ENCODE data around the gene TRPV6.

DNA sequence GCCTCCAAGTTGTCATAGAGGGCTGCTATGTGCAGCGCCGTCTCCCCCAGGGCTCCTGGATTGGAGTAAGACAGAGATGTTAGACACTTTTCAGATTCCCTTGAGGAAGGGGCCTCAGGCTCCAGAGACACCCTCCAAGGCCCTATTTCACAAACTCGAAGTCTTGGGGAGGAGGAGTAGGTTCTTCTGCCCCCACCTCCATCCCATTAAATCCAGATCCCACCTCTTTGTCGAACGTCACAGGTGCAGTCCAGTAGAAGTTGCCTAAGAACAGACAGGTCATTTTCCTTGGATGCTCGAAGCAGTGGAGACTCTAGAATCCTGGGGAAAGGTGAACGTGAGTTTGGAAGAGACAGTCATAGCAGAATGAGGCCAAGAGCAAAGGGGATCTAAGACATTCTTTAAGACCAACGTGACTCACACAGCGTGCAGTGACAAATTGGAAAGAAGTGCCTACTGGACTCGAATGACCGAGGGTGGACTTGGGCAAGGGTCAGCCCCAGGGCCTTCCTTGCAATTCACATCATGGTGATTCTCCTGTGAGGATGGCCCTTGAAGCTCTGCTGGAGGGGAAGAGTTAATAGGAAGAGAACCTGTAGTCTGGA, 44.7 kb upstream of the TRPV6 start:
- TF ChIP-seq, protein P1, sequence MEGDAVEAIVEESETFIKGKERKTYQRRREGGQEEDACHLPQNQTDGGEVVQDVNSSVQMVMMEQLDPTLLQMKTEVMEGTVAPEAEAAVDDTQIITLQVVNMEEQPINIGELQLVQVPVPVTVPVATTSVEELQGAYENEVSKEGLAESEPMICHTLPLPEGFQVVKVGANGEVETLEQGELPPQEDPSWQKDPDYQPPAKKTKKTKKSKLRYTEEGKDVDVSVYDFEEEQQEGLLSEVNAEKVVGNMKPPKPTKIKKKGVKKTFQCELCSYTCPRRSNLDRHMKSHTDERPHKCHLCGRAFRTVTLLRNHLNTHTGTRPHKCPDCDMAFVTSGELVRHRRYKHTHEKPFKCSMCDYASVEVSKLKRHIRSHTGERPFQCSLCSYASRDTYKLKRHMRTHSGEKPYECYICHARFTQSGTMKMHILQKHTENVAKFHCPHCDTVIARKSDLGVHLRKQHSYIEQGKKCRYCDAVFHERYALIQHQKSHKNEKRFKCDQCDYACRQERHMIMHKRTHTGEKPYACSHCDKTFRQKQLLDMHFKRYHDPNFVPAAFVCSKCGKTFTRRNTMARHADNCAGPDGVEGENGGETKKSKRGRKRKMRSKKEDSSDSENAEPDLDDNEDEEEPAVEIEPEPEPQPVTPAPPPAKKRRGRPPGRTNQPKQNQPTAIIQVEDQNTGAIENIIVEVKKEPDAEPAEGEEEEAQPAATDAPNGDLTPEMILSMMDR (IDR thresholded peaks at IDR 0.05; ENCODE audit: low read depth, low read length, missing input control), result no peak
- TF ChIP-seq EGR1 (IDR thresholded peaks at IDR 0.05; ENCODE audit: low read depth in 2 of 2), result no peak
- TF ChIP-seq SP1 (IDR thresholded peaks at IDR 0.05), result no peak
- TF ChIP-seq, protein P2, sequence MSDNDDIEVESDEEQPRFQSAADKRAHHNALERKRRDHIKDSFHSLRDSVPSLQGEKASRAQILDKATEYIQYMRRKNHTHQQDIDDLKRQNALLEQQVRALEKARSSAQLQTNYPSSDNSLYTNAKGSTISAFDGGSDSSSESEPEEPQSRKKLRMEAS (IDR thresholded peaks at IDR 0.05), result no peak
- no peak for TF ChIP-seq TAF1 (conservative IDR thresholded peaks at IDR 0.05)
- TF ChIP-seq YY1 (IDR thresholded peaks at IDR 0.05), result no peak
- TF ChIP-seq, protein P3, sequence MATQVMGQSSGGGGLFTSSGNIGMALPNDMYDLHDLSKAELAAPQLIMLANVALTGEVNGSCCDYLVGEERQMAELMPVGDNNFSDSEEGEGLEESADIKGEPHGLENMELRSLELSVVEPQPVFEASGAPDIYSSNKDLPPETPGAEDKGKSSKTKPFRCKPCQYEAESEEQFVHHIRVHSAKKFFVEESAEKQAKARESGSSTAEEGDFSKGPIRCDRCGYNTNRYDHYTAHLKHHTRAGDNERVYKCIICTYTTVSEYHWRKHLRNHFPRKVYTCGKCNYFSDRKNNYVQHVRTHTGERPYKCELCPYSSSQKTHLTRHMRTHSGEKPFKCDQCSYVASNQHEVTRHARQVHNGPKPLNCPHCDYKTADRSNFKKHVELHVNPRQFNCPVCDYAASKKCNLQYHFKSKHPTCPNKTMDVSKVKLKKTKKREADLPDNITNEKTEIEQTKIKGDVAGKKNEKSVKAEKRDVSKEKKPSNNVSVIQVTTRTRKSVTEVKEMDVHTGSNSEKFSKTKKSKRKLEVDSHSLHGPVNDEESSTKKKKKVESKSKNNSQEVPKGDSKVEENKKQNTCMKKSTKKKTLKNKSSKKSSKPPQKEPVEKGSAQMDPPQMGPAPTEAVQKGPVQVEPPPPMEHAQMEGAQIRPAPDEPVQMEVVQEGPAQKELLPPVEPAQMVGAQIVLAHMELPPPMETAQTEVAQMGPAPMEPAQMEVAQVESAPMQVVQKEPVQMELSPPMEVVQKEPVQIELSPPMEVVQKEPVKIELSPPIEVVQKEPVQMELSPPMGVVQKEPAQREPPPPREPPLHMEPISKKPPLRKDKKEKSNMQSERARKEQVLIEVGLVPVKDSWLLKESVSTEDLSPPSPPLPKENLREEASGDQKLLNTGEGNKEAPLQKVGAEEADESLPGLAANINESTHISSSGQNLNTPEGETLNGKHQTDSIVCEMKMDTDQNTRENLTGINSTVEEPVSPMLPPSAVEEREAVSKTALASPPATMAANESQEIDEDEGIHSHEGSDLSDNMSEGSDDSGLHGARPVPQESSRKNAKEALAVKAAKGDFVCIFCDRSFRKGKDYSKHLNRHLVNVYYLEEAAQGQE (IDR thresholded peaks at IDR 0.05), result no peak

Measured in liver (tissue), 3 donors.